ENCODE results near the gene IL18. TPM values are rescaled to one million over a fixed set of nuclear protein-coding genes. Genes with fewer than 3 reads are reported as not detected.

Gene IL18
- total and polyA plus RNA-seq, 4 donors = 3.0 to 5.2 (median 3.5) TPM

DNA sequence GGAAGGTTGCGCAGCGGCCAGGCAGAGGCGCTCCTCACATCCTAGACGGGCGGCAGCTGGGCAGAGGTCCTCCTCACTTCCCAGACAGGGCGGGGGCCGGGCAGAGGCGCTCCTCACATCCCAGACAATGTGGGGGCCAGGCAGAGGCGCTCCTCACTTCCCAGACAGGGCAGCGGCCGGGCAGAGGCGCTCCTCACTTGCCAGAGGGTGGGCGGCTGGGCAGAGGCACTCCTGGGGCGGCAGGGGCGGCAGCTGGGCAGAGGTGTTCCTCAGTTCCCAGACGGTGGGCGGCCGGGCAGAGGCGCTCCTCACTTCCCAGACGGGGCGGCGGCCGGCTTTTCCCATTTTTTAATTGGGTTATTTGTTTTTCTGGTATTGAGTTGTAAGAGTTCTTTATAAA lies 42.2 kb upstream of the IL18 start:
- WGBS = 96% methylated on average over 23 of the region's 23 CpGs
- TF ChIP-seq, protein P1, sequence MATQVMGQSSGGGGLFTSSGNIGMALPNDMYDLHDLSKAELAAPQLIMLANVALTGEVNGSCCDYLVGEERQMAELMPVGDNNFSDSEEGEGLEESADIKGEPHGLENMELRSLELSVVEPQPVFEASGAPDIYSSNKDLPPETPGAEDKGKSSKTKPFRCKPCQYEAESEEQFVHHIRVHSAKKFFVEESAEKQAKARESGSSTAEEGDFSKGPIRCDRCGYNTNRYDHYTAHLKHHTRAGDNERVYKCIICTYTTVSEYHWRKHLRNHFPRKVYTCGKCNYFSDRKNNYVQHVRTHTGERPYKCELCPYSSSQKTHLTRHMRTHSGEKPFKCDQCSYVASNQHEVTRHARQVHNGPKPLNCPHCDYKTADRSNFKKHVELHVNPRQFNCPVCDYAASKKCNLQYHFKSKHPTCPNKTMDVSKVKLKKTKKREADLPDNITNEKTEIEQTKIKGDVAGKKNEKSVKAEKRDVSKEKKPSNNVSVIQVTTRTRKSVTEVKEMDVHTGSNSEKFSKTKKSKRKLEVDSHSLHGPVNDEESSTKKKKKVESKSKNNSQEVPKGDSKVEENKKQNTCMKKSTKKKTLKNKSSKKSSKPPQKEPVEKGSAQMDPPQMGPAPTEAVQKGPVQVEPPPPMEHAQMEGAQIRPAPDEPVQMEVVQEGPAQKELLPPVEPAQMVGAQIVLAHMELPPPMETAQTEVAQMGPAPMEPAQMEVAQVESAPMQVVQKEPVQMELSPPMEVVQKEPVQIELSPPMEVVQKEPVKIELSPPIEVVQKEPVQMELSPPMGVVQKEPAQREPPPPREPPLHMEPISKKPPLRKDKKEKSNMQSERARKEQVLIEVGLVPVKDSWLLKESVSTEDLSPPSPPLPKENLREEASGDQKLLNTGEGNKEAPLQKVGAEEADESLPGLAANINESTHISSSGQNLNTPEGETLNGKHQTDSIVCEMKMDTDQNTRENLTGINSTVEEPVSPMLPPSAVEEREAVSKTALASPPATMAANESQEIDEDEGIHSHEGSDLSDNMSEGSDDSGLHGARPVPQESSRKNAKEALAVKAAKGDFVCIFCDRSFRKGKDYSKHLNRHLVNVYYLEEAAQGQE (IDR thresholded peaks at IDR 0.05) = no peak
- TF ChIP-seq NR2F2 (IDR thresholded peaks at IDR 0.05) (no peak), SP1 (IDR thresholded peaks at IDR 0.05) (no peak), GABPA (IDR thresholded peaks at IDR 0.05 in 1 of 2, conservative IDR thresholded peaks at IDR 0.05 in 1 of 2) (no peak), FOXA1 (IDR thresholded peaks at IDR 0.05) (no peak), RAD21 (IDR thresholded peaks at IDR 0.05) (no peak), FOXA2 (IDR thresholded peaks at IDR 0.05) (no peak), TAF1 (conservative IDR thresholded peaks at IDR 0.05) (no peak), JUND (IDR thresholded peaks at IDR 0.05) (no peak), RXRA (IDR thresholded peaks at IDR 0.05) (no peak), YY1 (IDR thresholded peaks at IDR 0.05) (no peak), HNF4A (conservative IDR thresholded peaks at IDR 0.05) (no peak), EGR1 (IDR thresholded peaks at IDR 0.05; ENCODE audit: low read depth in 2 of 2) (no peak), HNF4G (IDR thresholded peaks at IDR 0.05) (no peak)
- TF ChIP-seq, protein P2, sequence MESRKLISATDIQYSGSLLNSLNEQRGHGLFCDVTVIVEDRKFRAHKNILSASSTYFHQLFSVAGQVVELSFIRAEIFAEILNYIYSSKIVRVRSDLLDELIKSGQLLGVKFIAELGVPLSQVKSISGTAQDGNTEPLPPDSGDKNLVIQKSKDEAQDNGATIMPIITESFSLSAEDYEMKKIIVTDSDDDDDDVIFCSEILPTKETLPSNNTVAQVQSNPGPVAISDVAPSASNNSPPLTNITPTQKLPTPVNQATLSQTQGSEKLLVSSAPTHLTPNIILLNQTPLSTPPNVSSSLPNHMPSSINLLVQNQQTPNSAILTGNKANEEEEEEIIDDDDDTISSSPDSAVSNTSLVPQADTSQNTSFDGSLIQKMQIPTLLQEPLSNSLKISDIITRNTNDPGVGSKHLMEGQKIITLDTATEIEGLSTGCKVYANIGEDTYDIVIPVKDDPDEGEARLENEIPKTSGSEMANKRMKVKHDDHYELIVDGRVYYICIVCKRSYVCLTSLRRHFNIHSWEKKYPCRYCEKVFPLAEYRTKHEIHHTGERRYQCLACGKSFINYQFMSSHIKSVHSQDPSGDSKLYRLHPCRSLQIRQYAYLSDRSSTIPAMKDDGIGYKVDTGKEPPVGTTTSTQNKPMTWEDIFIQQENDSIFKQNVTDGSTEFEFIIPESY (IDR thresholded peaks at IDR 0.05) = no peak
- TF ChIP-seq, protein P3, sequence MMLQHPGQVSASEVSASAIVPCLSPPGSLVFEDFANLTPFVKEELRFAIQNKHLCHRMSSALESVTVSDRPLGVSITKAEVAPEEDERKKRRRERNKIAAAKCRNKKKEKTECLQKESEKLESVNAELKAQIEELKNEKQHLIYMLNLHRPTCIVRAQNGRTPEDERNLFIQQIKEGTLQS (IDR thresholded peaks at IDR 0.05) = no peak
- TF ChIP-seq, protein P4, sequence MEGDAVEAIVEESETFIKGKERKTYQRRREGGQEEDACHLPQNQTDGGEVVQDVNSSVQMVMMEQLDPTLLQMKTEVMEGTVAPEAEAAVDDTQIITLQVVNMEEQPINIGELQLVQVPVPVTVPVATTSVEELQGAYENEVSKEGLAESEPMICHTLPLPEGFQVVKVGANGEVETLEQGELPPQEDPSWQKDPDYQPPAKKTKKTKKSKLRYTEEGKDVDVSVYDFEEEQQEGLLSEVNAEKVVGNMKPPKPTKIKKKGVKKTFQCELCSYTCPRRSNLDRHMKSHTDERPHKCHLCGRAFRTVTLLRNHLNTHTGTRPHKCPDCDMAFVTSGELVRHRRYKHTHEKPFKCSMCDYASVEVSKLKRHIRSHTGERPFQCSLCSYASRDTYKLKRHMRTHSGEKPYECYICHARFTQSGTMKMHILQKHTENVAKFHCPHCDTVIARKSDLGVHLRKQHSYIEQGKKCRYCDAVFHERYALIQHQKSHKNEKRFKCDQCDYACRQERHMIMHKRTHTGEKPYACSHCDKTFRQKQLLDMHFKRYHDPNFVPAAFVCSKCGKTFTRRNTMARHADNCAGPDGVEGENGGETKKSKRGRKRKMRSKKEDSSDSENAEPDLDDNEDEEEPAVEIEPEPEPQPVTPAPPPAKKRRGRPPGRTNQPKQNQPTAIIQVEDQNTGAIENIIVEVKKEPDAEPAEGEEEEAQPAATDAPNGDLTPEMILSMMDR (IDR thresholded peaks at IDR 0.05; ENCODE audit: low read depth, low read length, missing input control) = no peak
- TF ChIP-seq, protein P5, sequence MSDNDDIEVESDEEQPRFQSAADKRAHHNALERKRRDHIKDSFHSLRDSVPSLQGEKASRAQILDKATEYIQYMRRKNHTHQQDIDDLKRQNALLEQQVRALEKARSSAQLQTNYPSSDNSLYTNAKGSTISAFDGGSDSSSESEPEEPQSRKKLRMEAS (IDR thresholded peaks at IDR 0.05) = no peak
- DNase-seq (ENCODE audit: low spot score) = no peak

More for the DNA sequence above, 42.2 kb upstream of the IL18 start:
- no peaks in the 10 kb centered on the region for H3K27me3 ChIP-seq (ENCODE audit: control insufficient read depth in 4 of 4, insufficient read depth in 4 of 4, low read length in 3 of 4)
- H3K9ac ChIP-seq (ENCODE audit: low read depth in 1 of 2, low read length in 2 of 2) = no peak overlapping the region
- no peak overlapping the region for H3K27ac ChIP-seq (ENCODE audit: low read depth in 1 of 2, low read length in 2 of 2)
- peaks cover 4 to 17% (median 15%) of the 10 kb centered on the region in 4 donors for H3K36me3 ChIP-seq (ENCODE audit: control insufficient read depth in 4 of 4, insufficient read depth in 3 of 4, low read depth in 1 of 4, low read length in 3 of 4)
- no peak overlapping the region for H3K4me3 ChIP-seq (ENCODE audit: low read depth in 1 of 3, low read length in 3 of 3)
- peaks cover 0 to 11% (median 4%) of the 10 kb centered on the region in 4 donors for H3K4me1 ChIP-seq (ENCODE audit: control insufficient read depth in 4 of 4, insufficient read depth in 4 of 4, low read length in 3 of 4)
- no peaks in the 10 kb centered on the region for H3K9me3 ChIP-seq (ENCODE audit: control insufficient read depth in 4 of 4, low read length in 3 of 4)

All from liver (tissue), 9 donors.